ENCODE results near the gene SYNPO.

Gene SYNPO

GRCh38 chr5:150694612-150695011 is 54.2 kb downstream of the SYNPO start:
- Histone ChIP-seq H3K27me3 (replicated peaks) (no peaks in the 10 kb centered on the region), H3K4me3 (ENCODE audit: low read depth, low read length) (no peak overlapping the region), H3K27ac (no peak overlapping the region), H3K36me3 (replicated peaks) (peaks cover 80% of the 10 kb centered on the region)
- in situ Hi-C loops (cut with HindIII; ENCODE audit: low pct_ligation_motif_present, low sequenced_read_pairs) = no loop called here
- peak; percentile 26 for DNase-seq
- no peak for TF ChIP-seq CTCF (IDR thresholded peaks at IDR 0.05; ENCODE audit: low read depth, low read length, missing control alignments)

GRCh38 chr5:150700246-150700593 is 59.8 kb downstream of the SYNPO start:
- peak overlapping the region; percentile 88 for H3K27ac ChIP-seq
- in situ Hi-C loops (cut with HindIII; ENCODE audit: low pct_ligation_motif_present, low sequenced_read_pairs) = no loop called here
- H3K4me3 ChIP-seq (ENCODE audit: low read depth, low read length) = peak overlapping the region; percentile 97
- no peaks in the 10 kb centered on the region for H3K27me3 ChIP-seq (replicated peaks)
- H3K36me3 ChIP-seq (replicated peaks) = peaks cover 36% of the 10 kb centered on the region
- DNase-seq = no peak
- no peak for TF ChIP-seq CTCF (IDR thresholded peaks at IDR 0.05; ENCODE audit: low read depth, low read length, missing control alignments)

GRCh38 chr5:150700594-150701377 is 60.3 kb downstream of the SYNPO start, which contains the start of gene RBM22:
Gene RBM22, minus strand, starts transcription at chr5:150701062. Its CDS starts 77 bp downstream, at chr5:150700985.
- Histone ChIP-seq H3K27ac (peak within 1 kb of the TSS; percentile 88), H3K27me3 (replicated peaks) (no peaks in the 10 kb centered on the region), H3K4me3 (ENCODE audit: low read depth, low read length) (peak within 1 kb of the TSS; percentile 97), H3K36me3 (replicated peaks) (peaks cover 30% of the 10 kb centered on the region)
- peak; percentile 81 for DNase-seq
- TF ChIP-seq CTCF (IDR thresholded peaks at IDR 0.05; ENCODE audit: low read depth, low read length, missing control alignments) = peak; percentile 80
- in situ Hi-C loops (cut with HindIII; ENCODE audit: low pct_ligation_motif_present, low sequenced_read_pairs) = no loop called here

GRCh38 chr5:150703762-150704161 is 63.3 kb downstream of the SYNPO start:
- Histone ChIP-seq H3K4me3 (ENCODE audit: low read depth, low read length) (no peak overlapping the region), H3K36me3 (replicated peaks) (peaks cover 14% of the 10 kb centered on the region), H3K27ac (no peak overlapping the region), H3K27me3 (replicated peaks) (no peaks in the 10 kb centered on the region)
- in situ Hi-C loops (cut with HindIII; ENCODE audit: low pct_ligation_motif_present, low sequenced_read_pairs) = no loop called here
- TF ChIP-seq CTCF (IDR thresholded peaks at IDR 0.05; ENCODE audit: low read depth, low read length, missing control alignments) = no peak
- no peak for DNase-seq

- no peak for DNase-seq
- Histone ChIP-seq H3K36me3 (replicated peaks) (peaks cover 28% of the 10 kb centered on the region), H3K27ac (no peak overlapping the region), H3K4me3 (ENCODE audit: low read depth, low read length) (no peak overlapping the region), H3K27me3 (replicated peaks) (no peaks in the 10 kb centered on the region)
- in situ Hi-C loops (cut with HindIII; ENCODE audit: low pct_ligation_motif_present, low sequenced_read_pairs) = no loop called here
- no peak for TF ChIP-seq CTCF (IDR thresholded peaks at IDR 0.05; ENCODE audit: low read depth, low read length, missing control alignments)
Observed at GRCh38 chr5:150706776-150707390, 66.4 kb downstream of the SYNPO start.
